Measurements from ENCODE around the gene ZNF407.

GRCh38 chr18:74873629-74874028 lies 276.0 kb downstream of the ZNF407 start:
- TF ChIP-seq PATZ1 (CRISPR knock-in tag; IDR thresholded peaks at IDR 0.05; ENCODE audit: borderline replicate concordance) (no peak), ARNTL (CRISPR knock-in tag; IDR thresholded peaks at IDR 0.05; ENCODE audit: borderline replicate concordance, low read depth) (no peak), PPARA (CRISPR knock-in tag; IDR thresholded peaks at IDR 0.05; ENCODE audit: borderline replicate concordance) (no peak), OSR1 (CRISPR knock-in tag; IDR thresholded peaks at IDR 0.05) (no peak), RARB (CRISPR knock-in tag; IDR thresholded peaks at IDR 0.05) (no peak), ZFP3 (CRISPR knock-in tag; IDR thresholded peaks at IDR 0.05) (no peak), ESRRG (CRISPR knock-in tag; IDR thresholded peaks at IDR 0.05) (no peak)
